WTC11 (cell line): Measurements from ENCODE around the gene ANGPTL5. TPM values are rescaled to one million over a fixed set of nuclear protein-coding genes. Genes with fewer than 3 reads are reported as not detected.
A peak's percentile ranks its signal among the peaks of the same experiment; 100 is the strongest.
"Not testable (repeated sequence)": the region's sequence is repeated elsewhere in the genome, so short reads cannot be mapped to it uniquely, and the experiment has no call there.

ENCODE experiments used
- ATAC-seq: fragments of 200-7000 bp; cut with Tn5 transposase; 2 replicates; pipeline ENCODE4 v1.10.0; 2021; ENCODE audit warnings: mild to moderate bottlenecking, moderate library complexity
- Bru-seq: library from RNA; stranded (reverse); fragments of 400-500 nt; gene quantifications from one replicate; lab custom pipeline; 2021; lab: Mats Ljungman, UMichigan
- CTCF ChIA-PET: fragments of 300-600 bp; sonication (Branson Sonifier 250); formaldehyde crosslinking; loops from one replicate; lab custom pipeline; 2021; ENCODE audit warnings: antibody characterized with exemption; lab: Charles Lee
- POLR2A ChIA-PET: fragments of 350-600 bp; sonication (Branson Sonifier 250); formaldehyde crosslinking; loops from one replicate; lab custom pipeline; 2021; ENCODE audit warnings: antibody characterized with exemption; lab: Charles Lee
- DNase-seq: peaks from one replicate; pipeline ENCODE4 v3.0.0; 2021; ENCODE audit warnings: low spot score
- H3K27ac Mint-ChIP-seq: 2 replicates; pipeline ENCODE4 v1.8.0; 2021; ENCODE audit warnings: mixed read lengths
- H3K27me3 Mint-ChIP-seq: 2 replicates; pipeline ENCODE4 v1.8.0; 2021; ENCODE audit warnings: low read depth, mild to moderate bottlenecking, moderate library complexity, mixed read lengths
- H3K36me3 Mint-ChIP-seq: 2 replicates; pipeline ENCODE4 v1.8.0; 2021; ENCODE audit warnings: mixed read lengths
- H3K4me1 Mint-ChIP-seq: 2 replicates; pipeline ENCODE4 v1.8.0; 2022; ENCODE audit warnings: mixed read lengths
- H3K4me3 Mint-ChIP-seq: 2 replicates; pipeline ENCODE4 v1.8.0; 2021; ENCODE audit warnings: mild to moderate bottlenecking, moderate library complexity, mixed read lengths
- H3K9me3 Mint-ChIP-seq: 2 replicates; pipeline ENCODE4 v1.8.0; 2021; ENCODE audit warnings: mixed read lengths
- CREM ChIP-seq: sonication (generic); formaldehyde crosslinking; IDR thresholded peaks from 2 replicates; pipeline ENCODE4 v1.8.1; 2022; ENCODE audit warnings: mild to moderate bottlenecking, missing genetic modification reagents, moderate library complexity
- GTF2I ChIP-seq: fragments of 250-450 bp; sonication (Bioruptor Pico); conservative IDR thresholded peaks from 2 replicates; pipeline ENCODE4 v1.4.0; 2021; ENCODE audit warnings: mild to moderate bottlenecking
- MXD4 ChIP-seq: fragments of 250-450 bp; sonication (Bioruptor Pico); IDR thresholded peaks from 2 replicates; pipeline ENCODE4 v1.8.0; 2021; ENCODE audit warnings: mild to moderate bottlenecking, moderate library complexity, borderline replicate concordance
- NFATC4 ChIP-seq: fragments of 250-450 bp; sonication (Bioruptor Pico); IDR thresholded peaks from 2 replicates; pipeline ENCODE4 v1.9.0; 2021; ENCODE audit warnings: mild to moderate bottlenecking
- RELA ChIP-seq: sonication (generic); formaldehyde crosslinking; IDR thresholded peaks from 2 replicates; pipeline ENCODE4 v1.8.1; 2022; ENCODE audit warnings: missing genetic modification reagents, mild to moderate bottlenecking, borderline replicate concordance
- SMAD4 ChIP-seq: sonication (generic); formaldehyde crosslinking; IDR thresholded peaks from 2 replicates; pipeline ENCODE4 v1.8.0; 2022; ENCODE audit warnings: mild to moderate bottlenecking, missing genetic modification reagents
- TEAD4 ChIP-seq: sonication (generic); formaldehyde crosslinking; IDR thresholded peaks from 2 replicates; pipeline ENCODE4 v1.8.0; 2022; ENCODE audit warnings: mild to moderate bottlenecking, missing genetic modification reagents
- ZNF263 ChIP-seq: sonication (generic); formaldehyde crosslinking; IDR thresholded peaks from 2 replicates; pipeline ENCODE4 v1.8.1; 2022; ENCODE audit warnings: low read depth, mild to moderate bottlenecking, moderate library complexity, missing genetic modification reagents
- long read RNA-seq, 3 experiments: library from RNA in 1 of 3; library from capped mRNA in 1 of 3; library from polyadenylated mRNA in 1 of 3; unstranded in 2 of 3; stranded (forward) in 1 of 3; transcript quantifications; one replicate each; pipeline ENCODE4 v2.0.0, GENCODE V29; 2021
- total RNA-seq: library from RNA; stranded (reverse); gene quantifications from 3 replicates; pipeline ENCODE4 v1.2.3, GENCODE V29; 2021
- TF ChIP-seq, protein P1 (sequence below): sonication (generic); formaldehyde crosslinking; IDR thresholded peaks from 2 replicates; pipeline ENCODE4 v1.8.0; 2023; ENCODE audit warnings: missing genetic modification reagents
- TF ChIP-seq, protein P2 (sequence below): sonication (generic); formaldehyde crosslinking; IDR thresholded peaks from 2 replicates; pipeline ENCODE4 v1.8.1; 2022; ENCODE audit warnings: low read depth, missing genetic modification reagents, borderline replicate concordance
- TF ChIP-seq, protein P3 (sequence below): sonication (generic); formaldehyde crosslinking; IDR thresholded peaks from 2 replicates; pipeline ENCODE4 v1.8.1; 2022; ENCODE audit warnings: mild to moderate bottlenecking, missing genetic modification reagents, moderate library complexity, borderline replicate concordance
- TF ChIP-seq, protein P4 (sequence below): sonication (generic); formaldehyde crosslinking; IDR thresholded peaks from 2 replicates; pipeline ENCODE4 v1.8.1; 2023; ENCODE audit warnings: mild to moderate bottlenecking, missing genetic modification reagents
- TF ChIP-seq, protein P5 (sequence below): fragments of 250-450 bp; sonication (Bioruptor Pico); IDR thresholded peaks from 2 replicates; pipeline ENCODE4 v1.8.0; 2021; ENCODE audit warnings: mild to moderate bottlenecking
- TF ChIP-seq, protein P6 (sequence below): sonication (generic); formaldehyde crosslinking; IDR thresholded peaks from 2 replicates; pipeline ENCODE4 v1.8.1; 2023; ENCODE audit warnings: mild to moderate bottlenecking, missing genetic modification reagents
- TF ChIP-seq, protein P7 (sequence below): sonication (generic); formaldehyde crosslinking; IDR thresholded peaks from 2 replicates; pipeline ENCODE4 v1.8.1; 2022; ENCODE audit warnings: missing genetic modification reagents, borderline replicate concordance
- TF ChIP-seq, protein P8 (sequence below): sonication (generic); formaldehyde crosslinking; IDR thresholded peaks from 2 replicates; pipeline ENCODE4 v1.8.1; 2023; ENCODE audit warnings: mild to moderate bottlenecking, missing genetic modification reagents, moderate library complexity

ANGPTL5 gene
- not detected in 3 replicates for total RNA-seq
- Bru-seq, nascent RNA: percentile 6 among the genes with signal in this experiment
- long read RNA-seq, experiment 1: 0 reads
- long read RNA-seq, experiment 2: 0 reads
- long read RNA-seq, experiment 3: 0 reads

DNA sequence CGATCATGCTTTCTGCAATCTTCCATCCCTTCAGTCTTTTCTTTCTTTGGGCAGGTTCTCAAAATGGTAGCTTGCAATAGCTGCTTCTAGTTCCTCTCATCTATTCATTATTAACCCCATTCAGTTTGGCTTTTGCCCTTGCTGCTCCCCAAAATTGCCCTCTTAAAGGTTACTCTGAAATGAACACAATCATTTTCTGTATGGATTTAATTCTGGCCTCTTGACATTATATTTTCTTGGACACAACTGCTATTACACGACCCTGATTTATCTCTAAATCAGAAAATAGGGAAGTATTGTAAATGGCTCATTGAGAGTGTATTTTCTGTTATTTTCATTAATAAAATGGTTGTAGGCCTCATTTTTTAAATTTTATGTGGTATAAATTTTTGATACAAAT, at the start of gene ANGPTL5:
ANGPTL5 (minus strand) TSS at position 101 of the 400 bp plus-strand sequence. CDS start 8,613 bp downstream, outside the sequence.
- Mint-ChIP-seq H3K27me3 (no peaks in the 10 kb centered on the region; the same call in 1 of the 2 replicates), H3K36me3 (no peaks in the 10 kb centered on the region), H3K4me1 (peaks cover 36% of the 10 kb centered on the region), H3K9me3 (no peaks in the 10 kb centered on the region), H3K27ac (peak within 1 kb of the TSS; percentile 76), H3K4me3 (peak within 1 kb of the TSS; percentile 93)
- ATAC-seq: no peak
- no peak for DNase-seq
- ChIA-PET POLR2A (no interaction called here), CTCF (no interaction called here)
- TF ChIP-seq SMAD4 (CRISPR knock-in tag) (no peak), NFATC4 (no peak), MXD4 (no peak), ZNF263 (CRISPR knock-in tag) (no peak), RELA (CRISPR knock-in tag) (no peak), TEAD4 (CRISPR knock-in tag) (no peak), CREM (CRISPR knock-in tag) (no peak), GTF2I (CRISPR knock-in tag) (no peak)
- TF ChIP-seq, protein P1, sequence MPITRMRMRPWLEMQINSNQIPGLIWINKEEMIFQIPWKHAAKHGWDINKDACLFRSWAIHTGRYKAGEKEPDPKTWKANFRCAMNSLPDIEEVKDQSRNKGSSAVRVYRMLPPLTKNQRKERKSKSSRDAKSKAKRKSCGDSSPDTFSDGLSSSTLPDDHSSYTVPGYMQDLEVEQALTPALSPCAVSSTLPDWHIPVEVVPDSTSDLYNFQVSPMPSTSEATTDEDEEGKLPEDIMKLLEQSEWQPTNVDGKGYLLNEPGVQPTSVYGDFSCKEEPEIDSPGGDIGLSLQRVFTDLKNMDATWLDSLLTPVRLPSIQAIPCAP (CRISPR knock-in tag): no peak
- TF ChIP-seq, protein P2, sequence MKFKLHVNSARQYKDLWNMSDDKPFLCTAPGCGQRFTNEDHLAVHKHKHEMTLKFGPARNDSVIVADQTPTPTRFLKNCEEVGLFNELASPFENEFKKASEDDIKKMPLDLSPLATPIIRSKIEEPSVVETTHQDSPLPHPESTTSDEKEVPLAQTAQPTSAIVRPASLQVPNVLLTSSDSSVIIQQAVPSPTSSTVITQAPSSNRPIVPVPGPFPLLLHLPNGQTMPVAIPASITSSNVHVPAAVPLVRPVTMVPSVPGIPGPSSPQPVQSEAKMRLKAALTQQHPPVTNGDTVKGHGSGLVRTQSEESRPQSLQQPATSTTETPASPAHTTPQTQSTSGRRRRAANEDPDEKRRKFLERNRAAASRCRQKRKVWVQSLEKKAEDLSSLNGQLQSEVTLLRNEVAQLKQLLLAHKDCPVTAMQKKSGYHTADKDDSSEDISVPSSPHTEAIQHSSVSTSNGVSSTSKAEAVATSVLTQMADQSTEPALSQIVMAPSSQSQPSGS: no peak
- TF ChIP-seq, protein P3, sequence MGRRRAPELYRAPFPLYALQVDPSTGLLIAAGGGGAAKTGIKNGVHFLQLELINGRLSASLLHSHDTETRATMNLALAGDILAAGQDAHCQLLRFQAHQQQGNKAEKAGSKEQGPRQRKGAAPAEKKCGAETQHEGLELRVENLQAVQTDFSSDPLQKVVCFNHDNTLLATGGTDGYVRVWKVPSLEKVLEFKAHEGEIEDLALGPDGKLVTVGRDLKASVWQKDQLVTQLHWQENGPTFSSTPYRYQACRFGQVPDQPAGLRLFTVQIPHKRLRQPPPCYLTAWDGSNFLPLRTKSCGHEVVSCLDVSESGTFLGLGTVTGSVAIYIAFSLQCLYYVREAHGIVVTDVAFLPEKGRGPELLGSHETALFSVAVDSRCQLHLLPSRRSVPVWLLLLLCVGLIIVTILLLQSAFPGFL (CRISPR knock-in tag): no peak
- TF ChIP-seq, protein P4, sequence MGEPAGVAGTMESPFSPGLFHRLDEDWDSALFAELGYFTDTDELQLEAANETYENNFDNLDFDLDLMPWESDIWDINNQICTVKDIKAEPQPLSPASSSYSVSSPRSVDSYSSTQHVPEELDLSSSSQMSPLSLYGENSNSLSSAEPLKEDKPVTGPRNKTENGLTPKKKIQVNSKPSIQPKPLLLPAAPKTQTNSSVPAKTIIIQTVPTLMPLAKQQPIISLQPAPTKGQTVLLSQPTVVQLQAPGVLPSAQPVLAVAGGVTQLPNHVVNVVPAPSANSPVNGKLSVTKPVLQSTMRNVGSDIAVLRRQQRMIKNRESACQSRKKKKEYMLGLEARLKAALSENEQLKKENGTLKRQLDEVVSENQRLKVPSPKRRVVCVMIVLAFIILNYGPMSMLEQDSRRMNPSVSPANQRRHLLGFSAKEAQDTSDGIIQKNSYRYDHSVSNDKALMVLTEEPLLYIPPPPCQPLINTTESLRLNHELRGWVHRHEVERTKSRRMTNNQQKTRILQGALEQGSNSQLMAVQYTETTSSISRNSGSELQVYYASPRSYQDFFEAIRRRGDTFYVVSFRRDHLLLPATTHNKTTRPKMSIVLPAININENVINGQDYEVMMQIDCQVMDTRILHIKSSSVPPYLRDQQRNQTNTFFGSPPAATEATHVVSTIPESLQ (CRISPR knock-in tag): no peak
- TF ChIP-seq, protein P5, sequence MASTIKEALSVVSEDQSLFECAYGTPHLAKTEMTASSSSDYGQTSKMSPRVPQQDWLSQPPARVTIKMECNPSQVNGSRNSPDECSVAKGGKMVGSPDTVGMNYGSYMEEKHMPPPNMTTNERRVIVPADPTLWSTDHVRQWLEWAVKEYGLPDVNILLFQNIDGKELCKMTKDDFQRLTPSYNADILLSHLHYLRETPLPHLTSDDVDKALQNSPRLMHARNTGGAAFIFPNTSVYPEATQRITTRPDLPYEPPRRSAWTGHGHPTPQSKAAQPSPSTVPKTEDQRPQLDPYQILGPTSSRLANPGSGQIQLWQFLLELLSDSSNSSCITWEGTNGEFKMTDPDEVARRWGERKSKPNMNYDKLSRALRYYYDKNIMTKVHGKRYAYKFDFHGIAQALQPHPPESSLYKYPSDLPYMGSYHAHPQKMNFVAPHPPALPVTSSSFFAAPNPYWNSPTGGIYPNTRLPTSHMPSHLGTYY: no peak
- TF ChIP-seq, protein P6, sequence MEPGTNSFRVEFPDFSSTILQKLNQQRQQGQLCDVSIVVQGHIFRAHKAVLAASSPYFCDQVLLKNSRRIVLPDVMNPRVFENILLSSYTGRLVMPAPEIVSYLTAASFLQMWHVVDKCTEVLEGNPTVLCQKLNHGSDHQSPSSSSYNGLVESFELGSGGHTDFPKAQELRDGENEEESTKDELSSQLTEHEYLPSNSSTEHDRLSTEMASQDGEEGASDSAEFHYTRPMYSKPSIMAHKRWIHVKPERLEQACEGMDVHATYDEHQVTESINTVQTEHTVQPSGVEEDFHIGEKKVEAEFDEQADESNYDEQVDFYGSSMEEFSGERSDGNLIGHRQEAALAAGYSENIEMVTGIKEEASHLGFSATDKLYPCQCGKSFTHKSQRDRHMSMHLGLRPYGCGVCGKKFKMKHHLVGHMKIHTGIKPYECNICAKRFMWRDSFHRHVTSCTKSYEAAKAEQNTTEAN (CRISPR knock-in tag): no peak
- TF ChIP-seq, protein P7, sequence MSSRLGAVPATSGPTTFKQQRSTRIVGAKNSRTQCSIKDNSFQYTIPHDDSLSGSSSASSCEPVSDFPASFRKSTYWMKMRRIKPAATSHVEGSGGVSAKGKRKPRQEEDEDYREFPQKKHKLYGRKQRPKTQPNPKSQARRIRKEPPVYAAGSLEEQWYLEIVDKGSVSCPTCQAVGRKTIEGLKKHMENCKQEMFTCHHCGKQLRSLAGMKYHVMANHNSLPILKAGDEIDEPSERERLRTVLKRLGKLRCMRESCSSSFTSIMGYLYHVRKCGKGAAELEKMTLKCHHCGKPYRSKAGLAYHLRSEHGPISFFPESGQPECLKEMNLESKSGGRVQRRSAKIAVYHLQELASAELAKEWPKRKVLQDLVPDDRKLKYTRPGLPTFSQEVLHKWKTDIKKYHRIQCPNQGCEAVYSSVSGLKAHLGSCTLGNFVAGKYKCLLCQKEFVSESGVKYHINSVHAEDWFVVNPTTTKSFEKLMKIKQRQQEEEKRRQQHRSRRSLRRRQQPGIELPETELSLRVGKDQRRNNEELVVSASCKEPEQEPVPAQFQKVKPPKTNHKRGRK (CRISPR knock-in tag): no peak
- TF ChIP-seq, protein P8, sequence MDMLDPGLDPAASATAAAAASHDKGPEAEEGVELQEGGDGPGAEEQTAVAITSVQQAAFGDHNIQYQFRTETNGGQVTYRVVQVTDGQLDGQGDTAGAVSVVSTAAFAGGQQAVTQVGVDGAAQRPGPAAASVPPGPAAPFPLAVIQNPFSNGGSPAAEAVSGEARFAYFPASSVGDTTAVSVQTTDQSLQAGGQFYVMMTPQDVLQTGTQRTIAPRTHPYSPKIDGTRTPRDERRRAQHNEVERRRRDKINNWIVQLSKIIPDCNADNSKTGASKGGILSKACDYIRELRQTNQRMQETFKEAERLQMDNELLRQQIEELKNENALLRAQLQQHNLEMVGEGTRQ (CRISPR knock-in tag): no peak
- TF ChIP-seq, all 79 proteins: peak for 0

DNA sequence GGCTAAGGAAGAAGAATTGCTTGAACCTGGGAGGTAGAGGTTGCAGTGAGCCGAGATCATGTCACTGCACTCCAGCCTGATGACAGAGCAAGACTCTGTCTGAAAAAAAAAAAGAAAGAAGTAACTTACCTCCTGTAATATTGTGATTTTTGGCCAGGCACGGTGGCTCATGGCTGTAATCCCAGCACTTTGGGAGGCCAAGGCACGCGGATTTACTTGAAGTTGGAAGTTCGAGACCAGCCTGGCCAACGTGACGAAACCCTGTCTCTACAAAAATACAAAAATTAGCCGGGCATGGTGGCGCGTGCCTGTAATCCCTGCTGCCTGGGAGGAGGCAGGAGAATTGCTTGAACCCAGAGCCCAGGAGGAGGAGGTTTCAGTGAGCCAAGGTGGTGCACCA, 47.9 kb upstream of the ANGPTL5 start:
- H3K9me3 Mint-ChIP-seq, ATAC-seq, POLR2A ChIA-PET, H3K4me1 Mint-ChIP-seq, H3K4me3 Mint-ChIP-seq, DNase-seq, CTCF ChIA-PET, H3K36me3 Mint-ChIP-seq, H3K27ac Mint-ChIP-seq, H3K27me3 Mint-ChIP-seq: not testable (repeated sequence)
